ENCODE data around the gene CMTM7. TPM values are rescaled to one million over a fixed set of nuclear protein-coding genes. Genes with fewer than 3 reads are reported as not detected.

CMTM7 gene
- polyA plus RNA-seq, 1 of the 3 experiments (the other 2 are of a cell fraction), result 50.1 TPM

- peak overlapping the region in 1 of 2 experiments; percentile 34; a peak in 2 of 4 replicates for H3K27ac ChIP-seq (ENCODE audit: low read depth in 2 of 2, low read length in 1 of 2)
- H3F3A ChIP-seq (replicated peaks; ENCODE audit: insufficient read depth), result peaks cover 13% of the 10 kb centered on the region
- TF ChIP-seq CHD2 (IDR thresholded peaks at IDR 0.05; ENCODE audit: low read length, partially characterized antibody) (no peak), CTCF (IDR thresholded peaks at IDR 0.05) (no peak), FOSL2 (IDR thresholded peaks at IDR 0.05; ENCODE audit: borderline replicate concordance, low read depth) (no peak), NFIC (IDR thresholded peaks at IDR 0.05; ENCODE audit: borderline replicate concordance) (no peak), TEAD4 (IDR thresholded peaks at IDR 0.05; ENCODE audit: borderline replicate concordance, insufficient read depth) (no peak), GATA2 (CRISPR knock-in tag; IDR thresholded peaks at IDR 0.05) (no peak), RFX5 (IDR thresholded peaks at IDR 0.05; ENCODE audit: low read length) (no peak), SMC3 (IDR thresholded peaks at IDR 0.05; ENCODE audit: low read depth, low read length) (no peak), GABPA (IDR thresholded peaks at IDR 0.05; ENCODE audit: low read depth) (no peak), RAD21 (IDR thresholded peaks at IDR 0.05; ENCODE audit: low read length) (no peak), RCOR1 (IDR thresholded peaks at IDR 0.05; ENCODE audit: low read length) (no peak), MXI1 (IDR thresholded peaks at IDR 0.05; ENCODE audit: low read depth, low read length) (no peak), JUND (IDR thresholded peaks at IDR 0.05) (no peak), RXRA (IDR thresholded peaks at IDR 0.05; ENCODE audit: borderline replicate concordance, low read depth) (no peak), EZH2phosphoT487 (IDR thresholded peaks at IDR 0.05; ENCODE audit: borderline replicate concordance, low read depth) (no peak), ELF1 (IDR thresholded peaks at IDR 0.05) (no peak), TAF1 (IDR thresholded peaks at IDR 0.05; ENCODE audit: borderline replicate concordance, low read depth, low read length) (no peak), USF1 (IDR thresholded peaks at IDR 0.05; ENCODE audit: borderline replicate concordance, low read depth) (no peak)
- TF ChIP-seq, protein P1, sequence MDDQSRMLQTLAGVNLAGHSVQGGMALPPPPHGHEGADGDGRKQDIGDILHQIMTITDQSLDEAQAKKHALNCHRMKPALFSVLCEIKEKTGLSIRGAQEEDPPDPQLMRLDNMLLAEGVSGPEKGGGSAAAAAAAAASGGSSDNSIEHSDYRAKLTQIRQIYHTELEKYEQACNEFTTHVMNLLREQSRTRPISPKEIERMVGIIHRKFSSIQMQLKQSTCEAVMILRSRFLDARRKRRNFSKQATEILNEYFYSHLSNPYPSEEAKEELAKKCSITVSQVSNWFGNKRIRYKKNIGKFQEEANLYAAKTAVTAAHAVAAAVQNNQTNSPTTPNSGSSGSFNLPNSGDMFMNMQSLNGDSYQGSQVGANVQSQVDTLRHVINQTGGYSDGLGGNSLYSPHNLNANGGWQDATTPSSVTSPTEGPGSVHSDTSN (IDR thresholded peaks at IDR 0.05), result no peak
- TF ChIP-seq, protein P2, sequence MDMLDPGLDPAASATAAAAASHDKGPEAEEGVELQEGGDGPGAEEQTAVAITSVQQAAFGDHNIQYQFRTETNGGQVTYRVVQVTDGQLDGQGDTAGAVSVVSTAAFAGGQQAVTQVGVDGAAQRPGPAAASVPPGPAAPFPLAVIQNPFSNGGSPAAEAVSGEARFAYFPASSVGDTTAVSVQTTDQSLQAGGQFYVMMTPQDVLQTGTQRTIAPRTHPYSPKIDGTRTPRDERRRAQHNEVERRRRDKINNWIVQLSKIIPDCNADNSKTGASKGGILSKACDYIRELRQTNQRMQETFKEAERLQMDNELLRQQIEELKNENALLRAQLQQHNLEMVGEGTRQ (IDR thresholded peaks at IDR 0.05; ENCODE audit: borderline replicate concordance, low read depth, low read length), result no peak
- WGBS (ENCODE audit: low lambda C conversion rate), result 92% methylated on average over 10 of the region's 10 CpGs
- no peak for DNase-seq
- ChIA-PET POLR2A (no interaction called here), CTCF (interaction anchor here (0.7 to 2.2 kb wide), 4 partner anchors 11 to 96 kb away, joined by 3 to 7 read pairs (median 6); no protein-coding TSS in a partner anchor)
- peaks cover 35% of the 10 kb centered on the region; the same call in 1 of the 2 replicates for H3K79me2 ChIP-seq (ENCODE audit: insufficient read depth)
- H3K9ac ChIP-seq, result no peak overlapping the region
- H3K4me3 ChIP-seq (ENCODE audit: low read depth in 2 of 2, low read length in 1 of 2), result no peak overlapping the region
- 0 out of 2 replicates have a peak overlapping the region, but pooled peaks have one; percentile 26 for H2AFZ ChIP-seq (ENCODE audit: low read depth)
- no peaks in the 10 kb centered on the region for H3K36me3 ChIP-seq (replicated peaks in 1 of 2; ENCODE audit: control insufficient read depth in 1 of 2, insufficient read depth in 2 of 2, low read length in 1 of 2)
- no peaks in the 10 kb centered on the region for H4K20me1 ChIP-seq (ENCODE audit: insufficient read depth)
- no peaks in the 10 kb centered on the region for H3K9me3 ChIP-seq
- H3K4me2 ChIP-seq, result peak overlapping the region; percentile 20; the same call in 1 of the 2 replicates
- H3K9me2 ChIP-seq, result no peaks in the 10 kb centered on the region
- peaks cover 0 to 18% of the 10 kb centered on the region in 2 experiments; a peak in 3 of 4 replicates for H3K4me1 ChIP-seq (ENCODE audit: control insufficient read depth in 1 of 2, insufficient read depth in 2 of 2, low read depth in 1 of 2, low read length in 1 of 2)
- H3K27me3 ChIP-seq (ENCODE audit: insufficient read depth), result no peaks in the 10 kb centered on the region
Observed at GRCh38 chr3:32413845-32414521, 22.3 kb downstream of the CMTM7 start.

Measured in SK-N-SH (cell line).